A673 (cell line): ENCODE measurements around the gene BLCAP.

ENCODE experiments used
- EZH2 ChIP-seq: fragments of 200-600 bp; sonication (generic); IDR thresholded peaks from 2 replicates; pipeline ENCODE4 v1.6.1; 2017; ENCODE audit warnings: borderline replicate concordance, low read depth, mild to moderate bottlenecking, mixed read lengths, antibody characterized with exemption, low read length; ENCODE audit not compliant: poor library complexity, severe bottlenecking
- TF ChIP-seq, protein P1 (sequence below): fragments of 300-800, 200-600 bp; sonication (generic); conservative IDR thresholded peaks from 2 replicates; pipeline ENCODE4 v1.5.1; 2017; ENCODE audit warnings: low read depth, mild to moderate bottlenecking, antibody characterized with exemption, low read length, moderate library complexity, mixed read lengths

DNA sequence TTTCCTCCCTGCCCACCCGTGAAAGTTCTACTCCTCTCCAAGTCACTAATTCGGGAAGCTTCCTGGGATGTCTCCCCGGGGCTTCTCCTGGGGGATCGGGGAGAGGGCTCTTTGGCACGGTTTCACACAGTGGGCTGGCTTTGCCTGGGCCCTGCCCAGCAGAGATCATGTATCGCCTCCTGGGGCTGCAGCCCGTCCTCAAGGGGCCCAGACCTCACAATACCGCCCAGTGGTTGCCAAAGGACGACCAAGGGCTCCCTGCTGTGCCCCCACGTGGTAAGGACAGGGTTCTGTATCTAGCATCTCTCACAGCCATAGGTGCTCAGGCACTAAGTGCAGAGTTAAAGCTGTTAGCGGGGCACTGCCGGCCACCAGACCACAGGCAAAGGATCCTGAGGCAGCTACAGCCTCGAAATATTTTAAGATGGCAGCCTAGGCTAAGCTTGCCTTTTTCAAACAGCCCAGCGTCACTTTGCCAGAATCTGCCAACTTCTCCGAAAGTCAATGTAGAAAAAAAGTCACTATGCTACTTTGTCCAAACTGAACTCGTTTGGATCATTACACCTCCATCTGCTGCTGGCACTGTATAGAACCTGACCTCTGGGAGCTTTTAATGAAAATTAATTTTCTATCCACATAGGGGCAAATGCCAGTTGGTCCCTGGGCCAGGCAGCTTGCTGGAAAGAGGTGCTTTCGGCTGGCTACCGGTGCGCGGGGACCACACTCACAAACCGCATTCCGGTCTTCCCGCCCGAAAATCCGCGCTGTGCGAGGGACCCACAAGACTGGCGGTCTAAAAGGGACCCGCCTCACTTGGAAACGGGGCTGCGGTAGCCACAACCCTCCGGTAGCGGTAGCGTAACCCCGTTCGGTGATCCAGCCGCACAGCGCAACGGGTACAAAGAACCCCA, 7.9 kb downstream of the BLCAP start:
- TF ChIP-seq, protein P1, sequence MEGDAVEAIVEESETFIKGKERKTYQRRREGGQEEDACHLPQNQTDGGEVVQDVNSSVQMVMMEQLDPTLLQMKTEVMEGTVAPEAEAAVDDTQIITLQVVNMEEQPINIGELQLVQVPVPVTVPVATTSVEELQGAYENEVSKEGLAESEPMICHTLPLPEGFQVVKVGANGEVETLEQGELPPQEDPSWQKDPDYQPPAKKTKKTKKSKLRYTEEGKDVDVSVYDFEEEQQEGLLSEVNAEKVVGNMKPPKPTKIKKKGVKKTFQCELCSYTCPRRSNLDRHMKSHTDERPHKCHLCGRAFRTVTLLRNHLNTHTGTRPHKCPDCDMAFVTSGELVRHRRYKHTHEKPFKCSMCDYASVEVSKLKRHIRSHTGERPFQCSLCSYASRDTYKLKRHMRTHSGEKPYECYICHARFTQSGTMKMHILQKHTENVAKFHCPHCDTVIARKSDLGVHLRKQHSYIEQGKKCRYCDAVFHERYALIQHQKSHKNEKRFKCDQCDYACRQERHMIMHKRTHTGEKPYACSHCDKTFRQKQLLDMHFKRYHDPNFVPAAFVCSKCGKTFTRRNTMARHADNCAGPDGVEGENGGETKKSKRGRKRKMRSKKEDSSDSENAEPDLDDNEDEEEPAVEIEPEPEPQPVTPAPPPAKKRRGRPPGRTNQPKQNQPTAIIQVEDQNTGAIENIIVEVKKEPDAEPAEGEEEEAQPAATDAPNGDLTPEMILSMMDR: no peak
- TF ChIP-seq EZH2: no peak
